Erythroblast (primary cell): Measurements from ENCODE around the gene TGFBR1.

Source experiments
- DNase-seq, 2 experiments: peaks; one replicate each; lab custom pipeline; 2025; lab: John Stamatoyannopoulos, UW
- GATA1 ChIP-seq: IDR thresholded peaks from 2 replicates; pipeline ENCODE4 v1.6.1; 2011; ENCODE audit warnings: low read depth, mild to moderate bottlenecking, control low read depth, low read length, moderate library complexity
- POLR2A ChIP-seq: IDR thresholded peaks from 2 replicates; pipeline ENCODE4 v1.6.1; 2011; ENCODE audit warnings: mild to moderate bottlenecking, low read length

Gene TGFBR1

DNA sequence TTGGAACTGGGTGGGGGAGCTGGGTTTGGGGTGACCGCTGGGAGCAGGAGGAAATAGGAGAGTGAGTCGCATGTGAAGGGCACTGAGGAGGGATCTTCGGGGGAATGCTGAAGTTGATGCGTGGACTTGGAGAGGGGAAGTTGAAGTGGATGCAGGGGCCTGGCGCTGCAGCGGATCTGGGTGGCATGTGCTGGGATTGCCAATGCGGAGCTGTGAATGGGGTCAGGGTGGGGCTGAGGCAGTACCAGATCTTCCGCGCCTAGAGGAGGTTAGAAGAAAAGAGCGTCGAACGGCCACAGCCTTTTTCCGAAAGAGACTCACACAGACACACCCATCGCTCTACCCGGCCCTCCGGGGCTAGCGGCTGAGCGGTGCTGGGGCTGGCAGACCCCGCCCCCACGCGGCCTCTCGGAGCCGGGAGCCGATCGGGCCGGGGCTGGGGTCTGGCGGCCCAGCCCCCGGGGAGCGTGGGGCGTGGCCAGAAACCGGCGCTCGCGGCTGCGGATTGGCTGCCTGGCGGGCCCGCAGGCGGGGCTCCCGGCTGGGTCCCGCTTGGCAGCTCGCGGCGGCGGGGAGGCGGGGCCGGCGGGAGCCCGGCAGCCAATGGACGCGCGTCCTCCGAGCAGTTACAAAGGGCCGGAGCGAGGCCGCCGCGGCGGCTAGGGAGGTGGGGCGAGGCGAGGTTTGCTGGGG lies at the start of gene TGFBR1:
TGFBR1 (plus strand) TSS at position 655 of the 693 bp plus-strand sequence. CDS start 93 bp downstream, outside the sequence.
- peak; percentile 94 to 97 for DNase-seq

DNA sequence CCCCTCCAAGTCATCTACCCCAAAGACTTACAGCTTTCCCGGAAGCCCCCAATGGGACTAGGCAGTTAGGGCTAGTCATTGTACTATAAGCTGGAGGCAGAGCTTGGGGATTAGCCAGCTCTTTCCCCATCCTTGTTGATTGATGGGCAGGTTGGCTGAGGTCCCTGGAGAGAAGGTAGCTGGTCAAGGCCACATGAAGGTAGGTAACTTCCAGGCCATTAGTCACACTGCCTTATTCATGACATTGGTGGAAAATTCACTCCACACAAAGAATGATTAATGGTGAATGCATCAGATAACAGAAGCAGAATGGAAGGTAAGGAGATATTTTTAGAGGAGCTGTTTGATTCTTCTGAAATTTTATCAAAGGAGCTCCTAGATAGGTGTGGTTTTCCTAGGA lies 49.5 kb upstream of the TGFBR1 start:
- no peak for DNase-seq
- no peak for TF ChIP-seq POLR2A
- no peak for TF ChIP-seq GATA1

More for the DNA sequence above, at the start of gene TGFBR1:
- no peak for TF ChIP-seq GATA1
- peak; percentile 72 for TF ChIP-seq POLR2A

DNA sequence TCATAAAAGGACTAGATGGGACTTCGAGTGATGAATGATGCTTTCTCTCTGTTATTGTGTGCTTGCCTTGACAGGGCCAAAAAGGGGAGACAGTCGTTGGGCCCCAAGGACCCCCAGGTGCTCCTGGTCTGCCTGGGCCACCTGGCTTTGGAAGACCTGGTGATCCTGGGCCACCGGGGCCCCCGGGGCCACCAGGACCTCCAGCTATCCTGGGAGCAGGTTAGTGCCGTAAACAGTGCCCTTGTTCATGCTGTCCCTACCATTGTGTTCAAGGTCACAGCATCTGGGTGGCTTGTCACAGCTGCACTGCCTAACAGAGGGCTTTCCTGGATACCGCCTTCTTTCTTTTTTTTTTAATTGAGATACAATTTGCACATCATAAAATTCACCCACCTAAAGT lies 48.7 kb upstream of the TGFBR1 start:
- TF ChIP-seq GATA1 (no peak), POLR2A (no peak)
- no peak for DNase-seq

DNA sequence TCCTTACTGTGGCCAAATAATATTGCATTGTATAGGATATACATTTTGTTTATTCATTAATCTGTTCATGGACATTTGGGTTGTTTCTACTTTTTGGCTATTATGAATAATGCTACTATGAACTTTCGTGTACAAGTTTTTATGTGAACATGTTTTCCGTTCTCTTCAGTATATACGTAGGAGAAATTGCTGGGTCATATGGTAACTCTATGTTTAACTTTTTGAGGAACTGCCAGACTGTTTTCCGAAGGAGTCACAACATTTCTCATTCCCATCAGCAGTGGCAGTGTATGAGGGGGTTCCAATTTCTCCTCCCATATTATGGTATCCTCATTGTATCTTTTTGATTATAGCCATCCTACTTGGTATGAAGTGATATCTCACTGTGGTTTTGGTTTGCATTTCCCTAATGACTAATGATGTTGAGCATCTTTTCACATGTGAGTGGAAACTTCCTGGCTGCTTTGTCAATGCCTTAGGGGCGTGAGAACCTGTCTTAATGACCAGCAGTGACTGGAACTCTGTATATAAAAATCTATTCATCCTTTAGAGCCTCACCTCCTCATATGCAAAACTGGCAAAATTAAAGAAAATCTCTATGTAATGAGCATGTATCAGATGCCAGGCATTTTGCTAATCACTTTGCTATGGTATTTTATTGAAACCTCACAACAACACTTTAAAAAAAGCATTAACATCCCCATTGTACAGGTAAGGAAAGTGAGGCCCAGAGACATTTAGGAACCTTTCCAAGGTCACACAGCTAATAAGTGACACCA lies 47.8 kb upstream of the TGFBR1 start:
- no peak for DNase-seq
- TF ChIP-seq GATA1 (no peak), POLR2A (no peak)

DNA sequence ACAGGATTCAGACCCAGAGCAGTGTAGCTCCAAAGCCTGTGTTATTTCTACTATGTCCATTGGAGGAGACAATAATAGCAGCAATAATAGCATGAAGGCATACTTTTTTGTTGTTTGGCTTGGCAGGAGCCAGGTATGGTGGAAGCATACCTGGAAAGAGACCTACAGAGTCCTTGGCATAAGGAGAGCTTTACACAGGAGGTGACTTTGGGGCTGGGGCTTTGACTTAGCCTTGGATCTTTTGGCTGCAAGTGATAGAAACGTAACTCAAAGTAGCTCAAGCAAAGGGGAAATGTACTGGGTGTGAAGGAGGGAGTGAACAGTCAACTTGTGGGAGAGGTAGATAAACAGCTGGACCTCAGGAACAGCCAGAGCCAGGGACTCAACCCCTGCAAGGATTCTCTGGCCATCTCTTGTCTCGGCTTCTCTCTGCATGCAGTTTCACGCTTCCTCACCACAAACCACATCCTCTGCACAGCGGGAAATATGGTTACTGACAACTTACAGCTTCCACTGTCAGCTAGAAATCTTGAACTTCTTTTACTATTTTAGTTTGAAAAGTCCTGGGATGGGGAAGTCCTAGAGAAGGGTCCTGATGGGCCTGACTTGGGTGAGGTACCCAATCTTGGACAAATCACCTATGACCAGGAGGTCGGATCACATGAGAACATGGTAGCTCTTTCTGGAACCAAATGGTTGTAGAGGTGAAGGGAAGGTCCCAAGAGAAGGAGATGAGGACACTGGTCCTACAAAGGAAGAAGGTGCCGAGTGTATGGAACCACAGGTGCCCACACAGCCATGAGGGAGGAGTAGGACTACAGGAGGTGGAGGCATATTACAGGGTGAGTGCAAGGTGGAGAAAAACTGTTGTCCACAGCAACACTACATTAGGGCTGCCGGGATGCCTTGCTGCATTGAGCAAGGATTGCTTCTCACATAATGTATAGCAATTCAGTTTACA lies 47.0 kb upstream of the TGFBR1 start:
- DNase-seq = peak; percentile 36 to 71

DNA sequence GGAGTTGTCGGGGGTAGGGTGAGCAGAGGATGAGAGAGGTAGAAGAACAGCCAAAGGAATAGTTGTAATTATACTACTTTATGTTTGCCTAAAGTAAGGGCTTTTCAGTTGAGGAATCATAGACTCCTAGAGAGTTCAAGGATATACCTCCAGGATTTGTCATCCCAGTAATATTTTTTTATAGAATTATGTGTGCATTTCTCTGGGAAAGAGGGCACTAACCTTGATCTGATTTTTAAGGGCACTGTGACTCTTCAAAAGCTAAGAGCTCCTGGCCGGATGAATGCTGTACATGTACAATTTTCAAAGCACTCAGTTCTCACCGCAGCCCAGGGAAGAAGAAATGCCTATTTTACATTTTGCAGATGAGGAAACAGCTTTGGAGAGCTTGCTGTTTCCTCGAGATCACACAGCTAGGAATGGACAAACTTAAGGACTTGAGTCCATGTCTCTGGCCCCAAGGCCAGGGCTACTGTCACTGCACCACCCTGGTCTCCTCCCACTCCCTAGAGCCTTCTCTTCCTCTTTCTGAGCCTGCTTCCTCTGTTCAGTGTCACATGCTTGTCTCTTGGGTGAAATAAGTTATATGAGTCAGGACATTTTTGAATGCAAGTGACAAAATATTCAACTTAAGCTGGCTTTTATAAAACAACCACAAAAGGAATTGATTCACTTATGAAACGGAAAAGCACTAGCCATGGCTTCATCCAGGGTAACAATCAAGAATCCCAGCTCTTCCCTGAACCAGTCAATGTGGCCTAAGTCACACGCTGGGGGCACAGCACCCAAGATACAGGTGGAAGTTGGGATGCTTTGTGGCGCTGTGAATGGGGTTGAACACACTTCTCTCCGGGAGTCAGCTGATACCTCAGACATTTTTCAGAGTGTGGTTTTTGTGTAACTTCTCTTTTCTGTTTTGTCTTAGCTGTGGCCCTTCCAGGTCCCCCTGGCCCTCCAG lies 45.7 kb upstream of the TGFBR1 start:
- peak; percentile 12 to 20 for DNase-seq
- TF ChIP-seq POLR2A (no peak), GATA1 (no peak)

More for the DNA sequence above, 47.0 kb upstream of the TGFBR1 start:
- TF ChIP-seq POLR2A (no peak), GATA1 (no peak)

DNA sequence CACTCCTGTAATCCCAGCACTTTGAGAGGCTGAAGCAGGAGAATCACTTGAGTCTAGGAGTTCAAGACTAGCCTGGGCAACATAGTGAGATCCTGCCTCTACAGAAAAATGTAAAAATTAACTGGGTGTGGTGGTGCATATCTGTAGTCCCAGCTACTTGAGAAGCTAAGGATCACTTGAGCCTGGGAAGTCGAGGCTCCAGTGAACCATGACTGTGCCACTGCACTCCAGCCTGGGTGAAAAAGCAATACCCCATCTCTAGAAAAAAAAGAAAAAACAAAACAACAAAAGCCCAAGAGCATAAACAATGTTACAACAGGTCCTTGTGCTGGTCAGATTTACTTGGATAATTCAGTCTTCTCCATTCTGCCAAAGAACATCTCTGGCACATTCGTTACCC lies 44.3 kb upstream of the TGFBR1 start:
- TF ChIP-seq GATA1 (no peak), POLR2A (no peak)
- DNase-seq = no peak

DNA sequence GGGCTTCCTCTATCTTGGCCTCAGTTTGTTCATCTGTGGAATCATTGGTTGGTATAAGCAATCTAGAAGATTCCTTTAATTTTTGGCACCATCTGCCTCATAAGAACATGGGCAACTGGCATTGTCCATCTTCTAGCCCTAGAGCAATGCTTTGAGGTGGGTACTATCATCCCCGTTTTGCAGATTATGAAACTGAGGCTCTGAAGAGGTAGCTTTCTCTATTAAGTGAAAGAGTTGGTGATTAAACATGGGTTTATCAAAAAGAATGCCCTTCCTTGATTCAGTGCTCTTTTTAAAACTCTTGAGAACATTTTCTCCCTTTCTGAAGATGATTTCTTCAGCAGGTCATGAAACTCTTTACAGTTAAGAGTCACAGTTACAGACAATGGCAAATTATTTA lies 42.4 kb upstream of the TGFBR1 start:
- no peak for DNase-seq
- TF ChIP-seq GATA1 (no peak), POLR2A (no peak)

DNA sequence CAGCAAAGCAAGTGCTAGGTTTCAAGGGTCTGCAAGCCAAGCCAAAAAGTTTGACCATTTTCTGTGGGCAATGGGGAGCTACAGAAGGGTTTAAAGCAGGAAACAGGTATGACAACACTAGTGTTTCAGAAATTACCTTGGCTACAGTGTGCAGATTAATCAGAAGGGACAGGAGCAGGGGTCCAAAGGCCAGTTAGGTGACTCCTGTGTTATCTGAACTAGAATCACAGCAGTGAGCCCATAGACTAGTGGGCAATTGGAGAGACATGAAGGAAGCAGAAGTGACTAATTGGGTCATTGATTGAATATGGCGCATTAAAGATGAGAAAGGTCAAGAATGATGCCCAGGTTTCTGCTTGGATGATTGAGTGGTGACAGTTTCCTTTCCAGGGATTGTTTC lies 41.4 kb upstream of the TGFBR1 start:
- no peak for DNase-seq
- TF ChIP-seq POLR2A (no peak), GATA1 (no peak)

DNA sequence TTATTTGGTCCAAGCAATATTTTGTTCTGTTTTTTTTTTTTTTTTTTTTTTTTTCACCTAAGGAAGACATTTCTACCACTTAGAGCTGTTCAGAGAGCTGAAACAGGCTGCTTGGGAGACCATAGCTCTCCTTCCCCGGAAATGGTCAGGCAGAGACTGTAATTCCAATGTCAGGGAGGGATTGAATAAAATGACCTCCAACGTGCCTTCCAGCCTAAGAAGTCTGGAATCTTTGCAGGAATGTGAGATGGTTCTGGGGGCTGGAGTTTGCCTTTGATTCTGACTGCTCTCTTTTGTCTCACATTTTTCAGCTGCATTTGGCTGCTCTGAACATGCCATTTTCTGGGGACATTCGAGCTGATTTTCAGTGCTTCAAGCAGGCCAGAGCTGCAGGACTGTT lies 38.3 kb upstream of the TGFBR1 start:
- TF ChIP-seq GATA1 (no peak), POLR2A (no peak)
- no peak for DNase-seq

DNA sequence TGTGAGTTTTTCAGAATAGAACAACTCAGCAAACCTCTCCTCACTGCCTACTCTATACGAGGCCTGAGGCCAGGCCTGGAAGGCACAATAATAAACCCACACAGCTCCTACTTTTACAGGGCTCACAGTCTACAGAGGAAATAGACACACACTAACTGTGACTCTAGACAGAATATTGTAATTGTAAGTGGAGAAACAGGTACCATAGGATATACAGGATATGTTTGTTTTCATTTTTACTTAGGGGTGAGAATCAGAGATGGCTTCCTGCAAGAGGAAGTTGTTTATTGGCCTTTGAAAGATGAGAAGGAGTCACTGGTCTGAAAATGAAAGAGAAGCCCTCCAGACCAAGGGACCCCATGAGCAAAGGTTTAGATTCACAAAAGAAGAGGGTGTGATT lies 35.8 kb upstream of the TGFBR1 start:
- TF ChIP-seq POLR2A (no peak), GATA1 (no peak)
- DNase-seq = no peak

DNA sequence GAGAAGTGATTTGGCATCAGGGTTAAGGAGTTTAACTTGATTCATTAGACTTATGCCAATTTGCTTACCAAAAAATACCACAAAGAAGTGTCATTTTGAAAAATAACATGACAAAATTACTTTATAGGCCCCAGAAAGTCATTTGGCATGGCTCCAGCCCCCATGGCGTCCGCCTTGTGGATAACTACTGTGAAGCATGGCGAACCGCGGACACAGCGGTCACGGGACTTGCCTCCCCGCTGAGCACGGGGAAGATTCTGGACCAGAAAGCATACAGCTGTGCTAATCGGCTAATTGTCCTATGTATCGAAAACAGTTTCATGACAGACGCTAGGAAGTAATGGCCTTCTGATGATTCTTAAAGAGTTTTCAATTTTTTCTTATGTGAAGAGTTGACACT lies 35.4 kb upstream of the TGFBR1 start:
- no peak for TF ChIP-seq GATA1
- no peak for TF ChIP-seq POLR2A
- no peak for DNase-seq
